ENCODE measurements around the gene SLFN12.

The SLFN12 gene

DNA sequence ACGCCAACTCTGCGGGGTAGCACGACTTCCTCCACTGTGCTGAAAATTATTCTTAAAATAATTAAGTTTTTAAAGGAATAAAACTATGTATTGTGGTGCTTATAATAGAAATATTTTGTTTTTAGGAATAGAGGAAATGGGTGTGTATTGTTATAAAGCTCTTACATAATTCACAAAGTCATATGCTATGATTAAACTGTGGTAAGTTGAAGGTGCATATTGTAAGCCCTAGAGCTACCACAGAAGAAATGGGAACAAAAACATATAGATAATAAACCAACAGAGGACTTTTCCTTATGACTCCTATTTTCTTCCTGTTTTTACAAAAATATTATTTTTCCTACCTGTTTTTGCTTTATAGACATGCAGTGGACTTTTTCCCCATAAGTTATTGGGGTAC, 54.6 kb downstream of the SLFN12 start:
- no peak overlapping the region for H3K27ac ChIP-seq
- TF ChIP-seq CTCF (IDR thresholded peaks at IDR 0.05): no peak

GRCh38 chr17:35377068-35377467, 55.2 kb downstream of the SLFN12 start:
- no peak overlapping the region for H3K27ac ChIP-seq

More for the DNA sequence above, 54.6 kb downstream of the SLFN12 start:
- Histone ChIP-seq H3K4me2 (ENCODE audit: low read length) (no peak overlapping the region), H3K79me2 (no peaks in the 10 kb centered on the region), H3K4me1 (no peaks in the 10 kb centered on the region), H3K27me3 (ENCODE audit: control insufficient read depth, insufficient read depth, low read length) (no peaks in the 10 kb centered on the region), H3K4me3 (ENCODE audit: low read depth, low read length) (no peak overlapping the region), H2AFZ (no peak overlapping the region), H3K36me3 (ENCODE audit: control insufficient read depth, insufficient read depth, low read length) (no peaks in the 10 kb centered on the region), H3K9me3 (ENCODE audit: control insufficient read depth, low read length) (no peaks in the 10 kb centered on the region), H3K9ac (no peak overlapping the region)

DNA sequence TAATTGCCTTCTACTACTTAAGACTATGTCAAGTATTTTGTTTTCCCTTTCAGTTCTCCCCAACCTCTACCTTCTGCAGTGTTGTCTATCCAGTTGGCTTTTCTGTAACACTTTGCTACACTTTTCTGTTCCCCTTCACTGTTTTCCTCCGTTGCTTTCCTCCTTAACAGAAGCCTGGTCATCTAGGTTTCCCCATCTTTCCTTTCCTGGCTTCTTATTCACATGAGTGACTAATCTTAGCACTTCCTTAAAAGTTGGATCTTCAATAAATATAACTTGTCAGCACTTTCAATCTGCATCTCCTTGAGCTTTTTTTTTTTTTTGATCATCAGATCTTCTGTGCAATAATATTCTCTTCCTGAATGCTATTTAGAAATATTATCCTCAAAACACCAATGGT, 56.1 kb downstream of the SLFN12 start:
- Histone ChIP-seq H2AFZ (no peak overlapping the region), H3K4me2 (ENCODE audit: low read length) (no peak overlapping the region), H3K9ac (no peak overlapping the region), H3K27me3 (ENCODE audit: control insufficient read depth, insufficient read depth, low read length) (no peaks in the 10 kb centered on the region), H3K27ac (peak overlapping the region; percentile 6), H3K9me3 (ENCODE audit: control insufficient read depth, low read length) (no peaks in the 10 kb centered on the region), H3K4me3 (ENCODE audit: low read depth, low read length) (no peak overlapping the region), H3K4me1 (no peaks in the 10 kb centered on the region), H3K36me3 (ENCODE audit: control insufficient read depth, insufficient read depth, low read length) (no peaks in the 10 kb centered on the region), H3K79me2 (no peaks in the 10 kb centered on the region)
- TF ChIP-seq CTCF (IDR thresholded peaks at IDR 0.05): no peak

More at GRCh38 chr17:35377068-35377467, 55.2 kb downstream of the SLFN12 start:
- H3K4me1 ChIP-seq: no peaks in the 10 kb centered on the region
- no peak for TF ChIP-seq CTCF (IDR thresholded peaks at IDR 0.05)
- no peak overlapping the region for H3K4me3 ChIP-seq (ENCODE audit: low read depth, low read length)
- H2AFZ ChIP-seq: no peak overlapping the region
- no peaks in the 10 kb centered on the region for H3K27me3 ChIP-seq (ENCODE audit: control insufficient read depth, insufficient read depth, low read length)
- H3K9ac ChIP-seq: no peak overlapping the region
- H3K79me2 ChIP-seq: no peaks in the 10 kb centered on the region
- H3K9me3 ChIP-seq (ENCODE audit: control insufficient read depth, low read length): no peaks in the 10 kb centered on the region
- no peak overlapping the region for H3K4me2 ChIP-seq (ENCODE audit: low read length)
- H3K36me3 ChIP-seq (ENCODE audit: control insufficient read depth, insufficient read depth, low read length): no peaks in the 10 kb centered on the region

- Histone ChIP-seq H3K27me3 (ENCODE audit: control insufficient read depth, insufficient read depth, low read length) (no peaks in the 10 kb centered on the region), H2AFZ (peak overlapping the region; percentile 55), H3K4me1 (no peaks in the 10 kb centered on the region), H3K79me2 (no peaks in the 10 kb centered on the region), H3K9me3 (ENCODE audit: control insufficient read depth, low read length) (no peaks in the 10 kb centered on the region), H3K36me3 (ENCODE audit: control insufficient read depth, insufficient read depth, low read length) (no peaks in the 10 kb centered on the region), H3K9ac (no peak overlapping the region), H3K4me2 (ENCODE audit: low read length) (peak overlapping the region; percentile 97), H3K27ac (peak overlapping the region; percentile 84), H3K4me3 (ENCODE audit: low read depth, low read length) (peak overlapping the region; percentile 66)
- TF ChIP-seq CTCF (IDR thresholded peaks at IDR 0.05): no peak
Measured at GRCh38 chr17:35374766-35375344, 57.4 kb downstream of the SLFN12 start.

Measured in parathyroid adenoma (tissue), 2 donors.